NT2/D1 (cell line): ENCODE data around the gene ACSL4.
"Not testable (repeated sequence)": the region's sequence is repeated elsewhere in the genome, so short reads cannot be mapped to it uniquely, and the experiment has no call there.

Experiments used
- DNase-seq: peaks from one replicate; pipeline ENCODE4 v3.0.0-alpha.2; 2011; ENCODE audit warnings: low read depth, low spot score
- H3K27me3 ChIP-seq: 2 replicates; pipeline ENCODE4 v1.6.0; 2011; ENCODE audit warnings: mild to moderate bottlenecking; ENCODE audit not compliant: insufficient read length, insufficient read depth
- H3K36me3 ChIP-seq: 2 replicates; pipeline ENCODE4 v1.6.1; 2011; ENCODE audit warnings: mild to moderate bottlenecking, low read length, mixed read lengths; ENCODE audit not compliant: insufficient read depth, insufficient read length
- H3K4me1 ChIP-seq: 2 replicates; pipeline ENCODE4 v1.5.1; 2011; ENCODE audit not compliant: insufficient read depth, insufficient read length
- H3K4me3 ChIP-seq: 2 replicates; pipeline ENCODE4 v1.5.1; 2011; ENCODE audit warnings: low read depth; ENCODE audit not compliant: insufficient read length
- H3K9ac ChIP-seq: 2 replicates; pipeline ENCODE4 v1.6.0; 2011; ENCODE audit warnings: low read depth; ENCODE audit not compliant: insufficient read length
- H3K9me3 ChIP-seq: 2 replicates; pipeline ENCODE4 v1.5.1; 2011; ENCODE audit warnings: mild to moderate bottlenecking, low read length; ENCODE audit not compliant: insufficient read depth
- SUZ12 ChIP-seq: IDR thresholded peaks from 2 replicates; pipeline ENCODE4 v1.6.1; 2011; ENCODE audit not compliant: insufficient read length, insufficient read depth; ENCODE audit errors: extremely low read depth
- YY1 ChIP-seq: IDR thresholded peaks from 2 replicates; pipeline ENCODE4 v1.6.1; 2011; ENCODE audit not compliant: insufficient read length, insufficient read depth
- ZNF274 ChIP-seq: IDR thresholded peaks from 2 replicates; pipeline ENCODE4 v1.6.1; 2011; ENCODE audit warnings: mild to moderate bottlenecking, low read depth, low read length

The ACSL4 gene

GRCh38 chrX:109691752-109692151 lies 41.3 kb downstream of the ACSL4 start:
- Histone ChIP-seq H3K9me3 (no peaks in the 10 kb centered on the region), H3K36me3 (no peaks in the 10 kb centered on the region), H3K4me1 (no peaks in the 10 kb centered on the region), H3K9ac (no peak overlapping the region), H3K27me3 (no peaks in the 10 kb centered on the region), H3K4me3 (no peak overlapping the region)
- no peak for TF ChIP-seq SUZ12
- no peak for TF ChIP-seq YY1
- TF ChIP-seq ZNF274 = no peak
- no peak for DNase-seq

GRCh38 chrX:109691277-109691676 lies 41.8 kb downstream of the ACSL4 start:
- Histone ChIP-seq H3K4me1 (no peaks in the 10 kb centered on the region), H3K27me3 (no peaks in the 10 kb centered on the region), H3K4me3 (no peak overlapping the region), H3K9ac (no peak overlapping the region), H3K9me3 (no peaks in the 10 kb centered on the region), H3K36me3 (no peaks in the 10 kb centered on the region)
- TF ChIP-seq YY1 = no peak
- no peak for TF ChIP-seq ZNF274
- no peak for TF ChIP-seq SUZ12
- DNase-seq = no peak

- Histone ChIP-seq H3K9ac (no peak overlapping the region), H3K36me3 (peaks cover 3% of the 10 kb centered on the region), H3K4me1 (no peaks in the 10 kb centered on the region), H3K4me3 (no peak overlapping the region), H3K9me3 (no peaks in the 10 kb centered on the region), H3K27me3 (no peaks in the 10 kb centered on the region)
- DNase-seq = no peak
- TF ChIP-seq YY1 (no peak), SUZ12 (no peak), ZNF274 (no peak)
These were observed 45.2 kb downstream of the ACSL4 start for GRCh38 chrX:109687903-109688302.

- H3K36me3 ChIP-seq = peaks cover 13% of the 10 kb centered on the region
- H3K4me3 ChIP-seq = no peak overlapping the region
- no peaks in the 10 kb centered on the region for H3K4me1 ChIP-seq
- H3K9me3 ChIP-seq = no peaks in the 10 kb centered on the region
- no peak for DNase-seq
- H3K27me3 ChIP-seq = no peaks in the 10 kb centered on the region
- TF ChIP-seq SUZ12 = no peak
- no peak for TF ChIP-seq ZNF274
- TF ChIP-seq YY1 = no peak
- H3K9ac ChIP-seq = no peak overlapping the region
These were observed 47.4 kb downstream of the ACSL4 start for GRCh38 chrX:109685656-109686078.

- no peaks in the 10 kb centered on the region for H3K4me1 ChIP-seq
- H3K9me3 ChIP-seq = no peaks in the 10 kb centered on the region
- H3K4me3 ChIP-seq = no peak overlapping the region
- H3K9ac ChIP-seq = no peak overlapping the region
- H3K27me3 ChIP-seq = no peaks in the 10 kb centered on the region
- no peak for DNase-seq
- TF ChIP-seq YY1 (no peak), SUZ12 (no peak), ZNF274 (no peak)
- peaks cover 24% of the 10 kb centered on the region for H3K36me3 ChIP-seq
These were observed 48.9 kb downstream of the ACSL4 start for GRCh38 chrX:109684136-109684535.

- Histone ChIP-seq H3K4me1 (no peaks in the 10 kb centered on the region), H3K9me3 (no peaks in the 10 kb centered on the region), H3K4me3 (no peak overlapping the region), H3K9ac (no peak overlapping the region), H3K36me3 (peaks cover 36% of the 10 kb centered on the region), H3K27me3 (no peaks in the 10 kb centered on the region)
- no peak for TF ChIP-seq SUZ12
- no peak for TF ChIP-seq YY1
- TF ChIP-seq ZNF274 = no peak
- no peak for DNase-seq
These were observed 51.5 kb downstream of the ACSL4 start for GRCh38 chrX:109681475-109682081.

- Histone ChIP-seq H3K9me3 (no peaks in the 10 kb centered on the region), H3K4me1 (no peaks in the 10 kb centered on the region), H3K27me3 (no peaks in the 10 kb centered on the region), H3K9ac (no peak overlapping the region), H3K36me3 (peaks cover 47% of the 10 kb centered on the region), H3K4me3 (no peak overlapping the region)
- no peak for DNase-seq
- TF ChIP-seq SUZ12 (no peak), ZNF274 (no peak), YY1 (no peak)
These were observed 53.2 kb downstream of the ACSL4 start for GRCh38 chrX:109679820-109680219.

- Histone ChIP-seq H3K27me3 (no peaks in the 10 kb centered on the region), H3K4me1 (no peaks in the 10 kb centered on the region), H3K9ac (no peak overlapping the region), H3K36me3 (peaks cover 37% of the 10 kb centered on the region), H3K4me3 (no peak overlapping the region), H3K9me3 (no peaks in the 10 kb centered on the region; the same call in 1 of the 2 replicates)
- TF ChIP-seq YY1 (no peak), SUZ12 (no peak), ZNF274 (no peak)
- no peak for DNase-seq
These were observed 60.8 kb downstream of the ACSL4 start for GRCh38 chrX:109672239-109672638.

- H3K9me3 ChIP-seq, H3K4me3 ChIP-seq, H3K4me1 ChIP-seq, H3K9ac ChIP-seq, DNase-seq, H3K27me3 ChIP-seq: not testable (repeated sequence)
- peaks cover 45% of the 10 kb centered on the region for H3K36me3 ChIP-seq
These were observed 61.9 kb downstream of the ACSL4 start for GRCh38 chrX:109671170-109671569.
